GM18505 (cell line): Measurements from ENCODE around the gene SCARF1.
A peak's percentile ranks its signal among the peaks of the same experiment; 100 is the strongest.

Experiments used
- ATAC-seq: cut with Tn5 transposase; IDR thresholded peaks from one replicate; pipeline ENCODE4 v1.9.1; 2021; ENCODE audit not compliant: unreplicated experiment
- POLR2A ChIP-seq: IDR thresholded peaks from 4 replicates; pipeline ENCODE4 v1.6.1; 2011; ENCODE audit warnings: borderline replicate concordance; ENCODE audit not compliant: insufficient read depth, insufficient read length; ENCODE audit errors: extremely low read depth

Gene SCARF1

GRCh38 chr17:1627982-1628855 is 17.3 kb downstream of the SCARF1 start, which contains the start of gene SLC43A2:
SLC43A2 (minus strand) TSS chr17:1628834; CDS start chr17:1627874, 960 bp downstream.
- ATAC-seq: peak; percentile 48
- TF ChIP-seq POLR2A: no peak

DNA sequence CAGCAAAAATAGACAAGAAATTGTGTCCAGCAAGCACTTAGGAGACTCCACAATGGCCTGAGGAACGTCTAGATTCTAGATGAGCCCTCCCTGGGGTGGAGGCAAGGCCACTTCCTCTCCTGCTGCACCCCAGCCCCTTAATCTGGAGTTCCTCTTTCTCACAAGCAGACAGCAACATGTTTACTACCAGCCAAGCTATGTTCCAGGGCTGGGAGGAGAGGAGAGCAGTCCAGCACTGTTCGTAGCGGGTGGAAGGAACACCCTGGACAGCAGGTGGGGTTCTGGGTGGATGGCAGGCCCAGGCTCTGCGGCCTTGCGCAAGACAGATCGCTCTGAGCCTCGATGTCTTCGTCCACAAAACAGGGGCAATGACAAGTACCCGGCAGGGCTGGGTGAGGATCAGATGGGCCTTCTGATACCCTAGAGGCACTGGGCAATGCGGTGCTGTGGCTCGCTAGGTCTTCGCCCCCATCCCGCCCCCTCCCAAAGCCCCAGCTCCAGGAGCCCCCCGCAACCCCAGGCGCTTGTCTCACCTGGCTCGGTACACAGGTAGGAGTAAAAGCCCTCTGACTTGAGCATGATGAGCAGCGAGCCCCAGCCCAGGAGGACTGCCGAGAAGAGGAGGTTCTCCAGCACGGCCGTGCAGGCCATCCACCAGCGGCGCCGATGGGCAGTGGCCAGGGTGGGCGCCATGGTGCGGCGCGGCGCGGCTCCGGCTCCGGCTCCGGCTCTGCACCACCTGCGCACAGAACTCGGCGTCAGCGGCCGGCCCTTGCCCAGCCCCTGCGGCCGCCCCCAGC is 18.1 kb downstream of the SCARF1 start:
- peak; percentile 50 for TF ChIP-seq POLR2A
- ATAC-seq: no peak

GRCh38 chr17:1626333-1626732 is 19.2 kb downstream of the SCARF1 start:
- no peak for TF ChIP-seq POLR2A

GRCh38 chr17:1625581-1625980 is 20.0 kb downstream of the SCARF1 start:
- ATAC-seq: no peak
- TF ChIP-seq POLR2A: no peak

More at GRCh38 chr17:1626333-1626732, 19.2 kb downstream of the SCARF1 start:
- ATAC-seq: no peak

- ATAC-seq: no peak
- TF ChIP-seq POLR2A: no peak
These were observed 20.5 kb downstream of the SCARF1 start for GRCh38 chr17:1625053-1625452.

- TF ChIP-seq POLR2A: no peak
- no peak for ATAC-seq
These were observed 20.9 kb downstream of the SCARF1 start for GRCh38 chr17:1624650-1625049.

GRCh38 chr17:1623057-1623630 is 22.4 kb downstream of the SCARF1 start:
- ATAC-seq: no peak
- TF ChIP-seq POLR2A: no peak

GRCh38 chr17:1621273-1621954 is 24.1 kb downstream of the SCARF1 start:
- no peak for ATAC-seq
- TF ChIP-seq POLR2A: no peak

- no peak for ATAC-seq
These were observed 25.0 kb downstream of the SCARF1 start for GRCh38 chr17:1620486-1620885.

DNA sequence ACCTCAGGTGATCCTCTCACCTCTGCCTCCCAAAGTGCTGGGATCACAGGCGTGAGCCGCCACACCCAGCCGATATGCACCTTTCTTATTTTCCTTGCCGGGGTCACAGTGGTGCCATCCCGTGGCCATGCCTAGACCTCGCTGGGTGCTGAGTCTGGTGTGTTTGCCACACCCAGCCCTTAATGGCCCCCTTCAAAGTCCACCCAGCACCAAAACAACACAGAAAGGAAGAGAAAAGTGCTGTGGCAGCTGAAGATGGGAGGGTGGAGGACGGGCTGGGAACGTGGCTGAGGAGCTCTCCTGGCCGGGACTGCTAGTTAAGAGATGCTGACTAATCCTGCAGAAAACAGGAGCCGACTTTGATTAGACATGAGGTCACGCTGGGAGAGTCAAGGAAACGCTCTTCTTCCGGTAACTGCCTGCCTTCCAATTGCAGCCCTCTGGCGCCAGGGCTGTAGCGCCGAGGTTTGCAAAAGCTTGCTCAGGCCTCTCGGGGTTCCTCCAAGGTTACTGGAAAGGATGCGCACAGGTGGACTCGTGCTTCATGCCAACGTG is 27.8 kb downstream of the SCARF1 start:
- no peak for ATAC-seq
- no peak for TF ChIP-seq POLR2A

More at GRCh38 chr17:1620486-1620885, 25.0 kb downstream of the SCARF1 start:
- no peak for TF ChIP-seq POLR2A

GRCh38 chr17:1616101-1616500 is 29.4 kb downstream of the SCARF1 start:
- no peak for ATAC-seq
- TF ChIP-seq POLR2A: no peak

- ATAC-seq: no peak
These were observed 33.1 kb downstream of the SCARF1 start for GRCh38 chr17:1612400-1612799.

More at GRCh38 chr17:1612400-1612799, 33.1 kb downstream of the SCARF1 start:
- TF ChIP-seq POLR2A: no peak
